Chondrocyte (in vitro differentiated cells): Measurements from ENCODE around the gene PPP1CA. TPM values are rescaled to one million over a fixed set of nuclear protein-coding genes. Genes with fewer than 3 reads are reported as not detected.

Experiments used
- DNase-seq: peaks from one replicate; pipeline ENCODE4 v3.0.0; 2021; ENCODE audit warnings: mixed read lengths, low spot score
- H3K27ac Mint-ChIP-seq: one replicate; pipeline ENCODE4 v1.8.0; 2021; ENCODE audit warnings: mild to moderate bottlenecking, moderate library complexity, mixed read lengths; ENCODE audit not compliant: unreplicated experiment
- H3K27me3 Mint-ChIP-seq: 2 replicates; pipeline ENCODE4 v1.8.0; 2021; ENCODE audit warnings: low read depth, mixed read lengths
- H3K36me3 Mint-ChIP-seq: 2 replicates; pipeline ENCODE4 v1.8.0; 2021; ENCODE audit warnings: low read depth, mixed read lengths
- H3K4me1 Mint-ChIP-seq: 2 replicates; pipeline ENCODE4 v1.8.0; 2021; ENCODE audit warnings: low read depth, mild to moderate bottlenecking, mixed read lengths
- H3K4me3 Mint-ChIP-seq: one replicate; pipeline ENCODE4 v1.8.0; 2021; ENCODE audit warnings: mild to moderate bottlenecking, moderate library complexity, mixed read lengths; ENCODE audit not compliant: unreplicated experiment
- H3K9me3 Mint-ChIP-seq: 2 replicates; pipeline ENCODE4 v1.8.0; 2021; ENCODE audit warnings: low read depth, mixed read lengths
- long read RNA-seq: library from polyadenylated mRNA; stranded (forward); transcript quantifications from one replicate; pipeline ENCODE4 v2.0.0, GENCODE V29; 2021
- total RNA-seq: library from RNA; stranded (reverse); gene quantifications from 3 replicates; pipeline ENCODE4 v1.2.1, GENCODE V29; 2021
- TF ChIP-seq, protein P1 (sequence below): fragments of 200-600 bp; sonication (generic); IDR thresholded peaks from 2 replicates; pipeline ENCODE4 v1.5.0; 2021; ENCODE audit warnings: antibody characterized with exemption, mild to moderate bottlenecking, moderate library complexity

PPP1CA gene
- 95.2 to 113 TPM (median 109 TPM) in 3 replicates for total RNA-seq
- long read RNA-seq, transcript PPP1CA-204 (6 exons, 1,677 nt), result minor isoform, 15 of 245 reads
- long read RNA-seq, transcript PPP1CA-202 (6 exons, 1,054 nt), result minor isoform, 7 of 245 reads
- long read RNA-seq, transcript PPP1CA-203 (7 exons, 1,476 nt), result major isoform, 209 of 245 reads
- long read RNA-seq, partial matches to known transcripts, result 0 of 245 reads
- long read RNA-seq, other reads (novel, unspliced or antisense), result 12 of 245 reads

DNA sequence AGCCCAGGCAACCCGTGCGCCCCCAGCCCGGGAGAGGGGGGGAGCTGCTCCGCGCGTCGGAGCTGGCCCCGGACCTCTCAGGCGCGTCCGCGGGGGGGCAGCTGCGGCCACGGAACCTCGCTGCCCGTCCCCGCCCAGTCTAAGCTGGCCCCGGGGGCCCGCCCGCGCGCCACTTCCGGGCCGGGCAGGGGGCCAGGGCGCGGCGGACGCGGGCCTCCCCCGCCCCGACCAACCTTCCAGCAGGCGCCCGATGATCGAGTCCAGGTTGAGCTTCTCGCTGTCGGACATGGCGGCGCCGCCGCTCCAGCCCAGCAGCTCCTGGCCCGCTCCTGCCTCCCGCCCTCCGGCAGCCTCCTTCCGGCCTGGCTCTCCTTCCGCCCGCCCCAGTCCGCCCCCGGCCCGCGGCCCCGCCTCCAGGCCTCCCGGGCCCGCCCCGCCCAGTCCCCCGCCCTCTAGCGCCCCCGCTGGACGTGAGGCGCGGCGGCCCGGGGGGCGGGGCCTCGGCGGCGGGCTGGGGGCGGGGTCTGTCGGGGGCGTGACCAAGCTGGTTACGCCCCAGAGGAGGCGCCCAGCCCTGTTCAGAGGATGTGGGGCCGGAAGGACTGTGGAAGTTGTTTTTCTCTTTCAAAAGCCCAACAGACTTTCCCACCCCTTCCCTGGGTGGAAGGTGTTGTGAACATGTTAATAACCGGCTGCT lies at the start of gene PPP1CA:
Gene PPP1CA, minus strand, starts transcription at position 364 of the 697 bp plus-strand sequence. Its CDS starts 76 bp downstream, at position 288.
- Mint-ChIP-seq H3K4me1 (peaks cover 20% of the 10 kb centered on the region), H3K4me3 (peak within 1 kb of the TSS; percentile 73), H3K27ac (peak within 1 kb of the TSS; percentile 59)

DNA sequence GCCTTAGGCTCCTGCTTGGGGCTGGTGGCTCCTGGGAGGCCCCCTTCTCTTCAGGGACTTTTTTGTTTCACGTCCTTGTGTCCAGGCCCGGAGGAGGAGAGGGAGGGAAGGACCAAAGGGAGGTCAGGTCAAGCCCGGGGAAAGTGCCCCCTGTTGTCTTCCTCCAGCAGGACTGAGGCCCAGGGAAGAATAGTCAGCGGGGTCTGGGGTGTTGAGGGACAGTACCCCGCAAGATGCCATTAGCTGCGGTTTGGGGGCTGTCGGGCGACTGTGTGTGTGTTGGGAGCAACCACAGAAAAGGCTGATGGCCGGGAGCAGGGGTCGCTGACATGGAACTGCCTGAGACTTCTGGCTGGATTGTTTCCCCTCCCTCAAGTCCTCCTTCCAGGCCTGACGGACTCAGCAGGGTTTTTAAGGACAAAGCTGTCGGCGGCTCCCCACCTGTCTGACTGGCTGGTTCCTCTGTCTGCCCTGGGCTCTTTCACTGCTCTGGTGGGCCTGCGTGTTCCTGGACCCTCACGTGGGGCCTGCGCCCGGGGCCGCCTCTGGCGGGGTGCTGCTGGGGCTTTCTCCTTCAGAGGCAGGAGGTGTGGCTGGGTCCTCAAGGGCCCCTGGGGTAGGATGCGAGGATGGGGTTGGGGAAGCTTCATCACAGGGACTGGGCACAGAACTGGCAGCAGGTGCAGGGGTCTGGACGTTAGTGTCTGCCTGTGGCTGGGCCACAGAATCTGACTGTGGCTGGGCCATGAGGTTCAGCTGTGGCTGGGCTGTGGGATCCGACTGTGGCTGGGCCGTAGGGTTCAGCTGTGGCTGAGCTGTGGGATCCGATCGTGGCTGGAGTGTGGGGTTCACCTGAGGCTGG lies 49.4 kb upstream of the PPP1CA start:
- H3K9me3 Mint-ChIP-seq, result no peaks in the 10 kb centered on the region
- TF ChIP-seq, protein P1, sequence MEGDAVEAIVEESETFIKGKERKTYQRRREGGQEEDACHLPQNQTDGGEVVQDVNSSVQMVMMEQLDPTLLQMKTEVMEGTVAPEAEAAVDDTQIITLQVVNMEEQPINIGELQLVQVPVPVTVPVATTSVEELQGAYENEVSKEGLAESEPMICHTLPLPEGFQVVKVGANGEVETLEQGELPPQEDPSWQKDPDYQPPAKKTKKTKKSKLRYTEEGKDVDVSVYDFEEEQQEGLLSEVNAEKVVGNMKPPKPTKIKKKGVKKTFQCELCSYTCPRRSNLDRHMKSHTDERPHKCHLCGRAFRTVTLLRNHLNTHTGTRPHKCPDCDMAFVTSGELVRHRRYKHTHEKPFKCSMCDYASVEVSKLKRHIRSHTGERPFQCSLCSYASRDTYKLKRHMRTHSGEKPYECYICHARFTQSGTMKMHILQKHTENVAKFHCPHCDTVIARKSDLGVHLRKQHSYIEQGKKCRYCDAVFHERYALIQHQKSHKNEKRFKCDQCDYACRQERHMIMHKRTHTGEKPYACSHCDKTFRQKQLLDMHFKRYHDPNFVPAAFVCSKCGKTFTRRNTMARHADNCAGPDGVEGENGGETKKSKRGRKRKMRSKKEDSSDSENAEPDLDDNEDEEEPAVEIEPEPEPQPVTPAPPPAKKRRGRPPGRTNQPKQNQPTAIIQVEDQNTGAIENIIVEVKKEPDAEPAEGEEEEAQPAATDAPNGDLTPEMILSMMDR, result no peak
- no peak overlapping the region for H3K4me3 Mint-ChIP-seq
- no peaks in the 10 kb centered on the region for H3K36me3 Mint-ChIP-seq
- no peaks in the 10 kb centered on the region for H3K4me1 Mint-ChIP-seq
- no peaks in the 10 kb centered on the region for H3K27me3 Mint-ChIP-seq
- no peak for DNase-seq
- H3K27ac Mint-ChIP-seq, result no peak overlapping the region

More for the DNA sequence above, at the start of gene PPP1CA:
- H3K27me3 Mint-ChIP-seq, result no peaks in the 10 kb centered on the region
- TF ChIP-seq, protein P1, result peak; percentile 77
- H3K9me3 Mint-ChIP-seq, result no peaks in the 10 kb centered on the region
- H3K36me3 Mint-ChIP-seq, result peaks cover 12% of the 10 kb centered on the region
- DNase-seq, result no peak

DNA sequence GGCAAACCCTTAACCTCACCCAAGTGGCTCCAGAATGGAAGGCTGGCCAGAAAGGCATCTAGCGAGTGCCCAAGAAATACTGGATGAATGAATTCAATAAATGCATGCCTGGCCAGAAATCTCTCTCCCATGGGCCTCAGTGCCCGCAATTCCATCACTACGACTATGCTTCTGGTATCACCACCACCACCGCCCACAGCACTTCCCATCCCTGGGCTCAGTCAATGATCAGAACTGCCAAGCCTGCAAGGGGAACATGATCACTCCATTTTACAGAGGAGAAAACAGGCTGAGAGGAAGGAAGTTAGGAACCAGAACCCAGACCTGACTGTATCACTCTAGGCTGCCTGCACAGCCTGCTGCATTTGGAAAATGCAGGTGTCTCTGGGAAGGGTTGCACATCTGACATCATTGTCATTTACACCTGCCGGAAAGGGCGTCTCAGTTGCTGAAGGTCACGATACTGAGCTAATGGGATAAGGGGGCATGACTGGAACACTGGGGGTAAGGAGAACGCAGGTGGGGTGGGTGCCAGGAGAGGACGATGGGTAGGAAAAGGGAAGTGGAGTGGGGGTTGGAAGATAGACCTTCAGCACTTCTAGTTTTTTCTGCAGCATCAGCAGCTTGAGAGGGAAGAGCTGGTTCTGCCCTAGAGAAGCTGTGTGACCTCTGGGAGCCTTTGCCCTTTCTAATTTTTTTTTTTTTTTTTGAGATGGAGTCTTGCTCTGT lies 47.6 kb upstream of the PPP1CA start:
- TF ChIP-seq, protein P1, result no peak
- Mint-ChIP-seq H3K9me3 (no peaks in the 10 kb centered on the region), H3K36me3 (no peaks in the 10 kb centered on the region), H3K4me3 (no peak overlapping the region), H3K4me1 (no peaks in the 10 kb centered on the region), H3K27ac (no peak overlapping the region), H3K27me3 (no peaks in the 10 kb centered on the region)
- no peak for DNase-seq

DNA sequence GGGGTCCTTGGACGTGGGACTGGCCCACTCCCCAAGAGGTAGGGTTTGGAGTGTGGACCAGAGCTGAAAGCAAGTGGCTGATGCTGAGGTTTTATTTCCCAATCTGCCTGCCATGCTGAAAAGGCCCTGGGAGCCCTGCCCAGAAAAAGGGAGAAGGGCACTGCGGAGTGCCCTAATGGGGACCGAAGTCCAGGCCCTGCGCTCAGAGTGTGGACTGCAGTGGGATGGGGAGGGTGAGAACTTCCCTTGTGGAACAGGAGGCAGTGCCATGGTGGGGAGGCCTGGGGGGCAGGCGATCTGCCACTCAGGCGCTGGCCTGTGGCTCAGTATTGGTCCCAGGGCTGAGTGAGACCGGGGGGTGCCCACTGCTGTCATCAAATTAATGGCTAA lies 46.6 kb upstream of the PPP1CA start:
- Mint-ChIP-seq H3K4me1 (no peaks in the 10 kb centered on the region), H3K27ac (no peak overlapping the region), H3K9me3 (no peaks in the 10 kb centered on the region), H3K27me3 (no peaks in the 10 kb centered on the region), H3K4me3 (no peak overlapping the region), H3K36me3 (no peaks in the 10 kb centered on the region)
- DNase-seq, result no peak
- TF ChIP-seq, protein P1, result no peak
